ENCODE measurements around the gene TMEM222. TPM values are rescaled to one million over a fixed set of nuclear protein-coding genes. Genes with fewer than 3 reads are reported as not detected.

The TMEM222 gene
- total and polyA plus RNA-seq, 10 of the 15 experiments (the other 5 are each of a cell fraction or from before 2014, with no cell fraction given), result 3.8 to 43.5 (median 35.4) TPM

GRCh38 chr1:27341525-27342252 is 19.7 kb downstream of the TMEM222 start, which contains the start of gene SYTL1 (continued):
- TF ChIP-seq SKIL (IDR thresholded peaks at IDR 0.05; ENCODE audit: low read depth, poor library complexity, severe bottlenecking) (no peak), TCF12 (IDR thresholded peaks at IDR 0.05; ENCODE audit: low read depth, low read length) (0 out of 2 replicates have a peak, but pooled peaks have one; percentile 28), ZNF274 (IDR thresholded peaks at IDR 0.05; ENCODE audit: insufficient read depth, insufficient read length) (no peak), DPF2 (IDR thresholded peaks at IDR 0.05) (peak; percentile 32; the same call in 1 of the 2 replicates), ZBTB40 (IDR thresholded peaks at IDR 0.05; ENCODE audit: borderline replicate concordance) (peak; percentile 22; the same call in 1 of the 2 replicates), KDM1A (IDR thresholded peaks at IDR 0.05; ENCODE audit: borderline replicate concordance) (no peak), RFX5 (IDR thresholded peaks at IDR 0.05; ENCODE audit: low read depth, low read length) (peak; percentile 41; the same call in 1 of the 2 replicates), EP300 (IDR thresholded peaks at IDR 0.05; ENCODE audit: borderline replicate concordance in 1 of 2, control insufficient read depth in 1 of 2, low read depth in 2 of 2, low read length in 2 of 2) (no peak; a peak in 1 of 4 replicates), NR2C2 (IDR thresholded peaks at IDR 0.05; ENCODE audit: borderline replicate concordance, control insufficient read depth, insufficient read length, low read depth) (no peak), EED (IDR thresholded peaks at IDR 0.05; ENCODE audit: low read depth) (peak; percentile 21; the same call in 1 of the 2 replicates), PML (IDR thresholded peaks at IDR 0.05; ENCODE audit: low read length) (no peak), RUNX3 (IDR thresholded peaks at IDR 0.05; ENCODE audit: low read length) (peak; percentile 59; the same call in 1 of the 2 replicates), NR2F1 (conservative IDR thresholded peaks at IDR 0.05) (peak; percentile 46; the same call in 1 of the 2 replicates), TCF3 (IDR thresholded peaks at IDR 0.05; ENCODE audit: borderline replicate concordance, insufficient read depth, low read depth, low read length) (0 out of 2 replicates have a peak, but pooled peaks have one; percentile 13), SIN3A (IDR thresholded peaks at IDR 0.05; ENCODE audit: low read depth, low read length) (peak; percentile 18; the same call in 1 of the 2 replicates), SP1 (IDR thresholded peaks at IDR 0.05; ENCODE audit: low read depth, low read length) (peak; percentile 90), ZSCAN29 (IDR thresholded peaks at IDR 0.05) (peak; percentile 38; the same call in 1 of the 2 replicates), ATF7 (IDR thresholded peaks at IDR 0.05; ENCODE audit: low read depth) (no peak), YY1 (IDR thresholded peaks at IDR 0.05; ENCODE audit: low read depth, low read length) (peak; percentile 62; the same call in 1 of the 2 replicates), MYC (IDR thresholded peaks at IDR 0.05; ENCODE audit: insufficient read depth, insufficient read length, insufficient replicate concordance, low read length, severe bottlenecking) (no peak), RB1 (IDR thresholded peaks at IDR 0.05; ENCODE audit: borderline replicate concordance) (no peak), PAX5 (IDR thresholded peaks at IDR 0.05; ENCODE audit: borderline replicate concordance, low read depth, low read length) (peak; percentile 26; the same call in 1 of the 2 replicates), RELB (IDR thresholded peaks at IDR 0.05; ENCODE audit: low read depth) (0 out of 2 replicates have a peak, but pooled peaks have one; percentile 60), POLR2A (IDR thresholded peaks at IDR 0.05; ENCODE audit: low read depth, low read length) (peak; percentile 70)

Data from GM12878 (cell line).